ENCODE results near the gene PRR15L. TPM values are rescaled to one million over a fixed set of nuclear protein-coding genes. Genes with fewer than 3 reads are reported as not detected.

The PRR15L gene
- total RNA-seq, 1 donor from 2014 or later = not detected

- peaks cover 18% of the 10 kb centered on the region for H3K4me1 Mint-ChIP-seq
- H3K27ac Mint-ChIP-seq = peak overlapping the region; percentile 62
- H3K4me3 Mint-ChIP-seq = no peak overlapping the region
These were observed 52.4 kb downstream of the PRR15L start for GRCh38 chr17:47905221-47905733.

GRCh38 chr17:47902039-47902744 is 55.5 kb downstream of the PRR15L start:
- no peak overlapping the region for H3K27ac Mint-ChIP-seq
- intact Hi-C loops (cut with micrococcal nuclease) = no loop called here
- peaks cover 27% of the 10 kb centered on the region for H3K4me1 Mint-ChIP-seq
- H3K27me3 Mint-ChIP-seq = no peaks in the 10 kb centered on the region
- DNase-seq = no peak
- peaks cover 34% of the 10 kb centered on the region for H3K36me3 Mint-ChIP-seq (ENCODE audit: low read depth)
- H3K9me3 Mint-ChIP-seq = no peaks in the 10 kb centered on the region
- H3K4me3 Mint-ChIP-seq = no peak overlapping the region

More at GRCh38 chr17:47905221-47905733, 52.4 kb downstream of the PRR15L start:
- DNase-seq = no peak
- Mint-ChIP-seq H3K36me3 (ENCODE audit: low read depth) (peaks cover 29% of the 10 kb centered on the region), H3K27me3 (no peaks in the 10 kb centered on the region), H3K9me3 (no peaks in the 10 kb centered on the region)
- intact Hi-C loops (cut with micrococcal nuclease) = no loop called here

Other genes starting within 250 kb of the PRR15L start
- gene TBX21, start 224.6 kb downstream of the PRR15L start, total RNA-seq = 63.0 and 66.4 TPM in 2 replicates
- gene OSBPL7, start 136.1 kb downstream of the PRR15L start, total RNA-seq = 18.1 and 18.4 TPM in 2 replicates
- 55.0 and 58.3 TPM in 2 replicates for gene MRPL10, start 126.3 kb downstream of the PRR15L start, total RNA-seq
- 0.33 and 0.44 TPM in 2 replicates for gene LRRC46, start 126.2 kb downstream of the PRR15L start, total RNA-seq
- gene SCRN2, start 116.6 kb downstream of the PRR15L start, total RNA-seq = 24.3 and 24.8 TPM in 2 replicates
- gene SP6, start 106.7 kb downstream of the PRR15L start, total RNA-seq = 0.05 TPM in 2 replicates
- gene SP2, start 61.6 kb downstream of the PRR15L start, total RNA-seq = 18.3 and 21.7 TPM in 2 replicates
- 61.5 and 69.4 TPM in 2 replicates for gene PNPO, start 16.3 kb downstream of the PRR15L start, total RNA-seq
- gene CDK5RAP3, start 13.2 kb upstream of the PRR15L start, total RNA-seq = 192 and 202 TPM in 2 replicates
- gene COPZ2, start 79.9 kb upstream of the PRR15L start, total RNA-seq = 4.4 and 4.5 TPM in 2 replicates
- gene NFE2L1, start 90.5 kb upstream of the PRR15L start, total RNA-seq = 85.2 and 93.1 TPM in 2 replicates
- gene CBX1, start 143.6 kb upstream of the PRR15L start, total RNA-seq = 61.3 and 64.6 TPM in 2 replicates
- 33.3 and 34.9 TPM in 2 replicates for gene SNX11, start 149.9 kb upstream of the PRR15L start, total RNA-seq

Measured in activated CD4-positive, alpha-beta T cell treated with anti-CD3 and anti-CD28 coated beads, Interleukin-2, amount 10 ng/mL, durations not matched to agents 24 days and 14 days (primary cell).